HG03064 (cell line): ENCODE data around the gene CDH4.
"Not testable (repeated sequence)": the region's sequence is repeated elsewhere in the genome, so short reads cannot be mapped to it uniquely, and the experiment has no call there.

Experiments
- ATAC-seq: cut with Tn5 transposase; IDR thresholded peaks from one replicate; pipeline ENCODE4 v1.9.1; 2021; ENCODE audit warnings: low read depth; ENCODE audit not compliant: unreplicated experiment

Gene CDH4

DNA sequence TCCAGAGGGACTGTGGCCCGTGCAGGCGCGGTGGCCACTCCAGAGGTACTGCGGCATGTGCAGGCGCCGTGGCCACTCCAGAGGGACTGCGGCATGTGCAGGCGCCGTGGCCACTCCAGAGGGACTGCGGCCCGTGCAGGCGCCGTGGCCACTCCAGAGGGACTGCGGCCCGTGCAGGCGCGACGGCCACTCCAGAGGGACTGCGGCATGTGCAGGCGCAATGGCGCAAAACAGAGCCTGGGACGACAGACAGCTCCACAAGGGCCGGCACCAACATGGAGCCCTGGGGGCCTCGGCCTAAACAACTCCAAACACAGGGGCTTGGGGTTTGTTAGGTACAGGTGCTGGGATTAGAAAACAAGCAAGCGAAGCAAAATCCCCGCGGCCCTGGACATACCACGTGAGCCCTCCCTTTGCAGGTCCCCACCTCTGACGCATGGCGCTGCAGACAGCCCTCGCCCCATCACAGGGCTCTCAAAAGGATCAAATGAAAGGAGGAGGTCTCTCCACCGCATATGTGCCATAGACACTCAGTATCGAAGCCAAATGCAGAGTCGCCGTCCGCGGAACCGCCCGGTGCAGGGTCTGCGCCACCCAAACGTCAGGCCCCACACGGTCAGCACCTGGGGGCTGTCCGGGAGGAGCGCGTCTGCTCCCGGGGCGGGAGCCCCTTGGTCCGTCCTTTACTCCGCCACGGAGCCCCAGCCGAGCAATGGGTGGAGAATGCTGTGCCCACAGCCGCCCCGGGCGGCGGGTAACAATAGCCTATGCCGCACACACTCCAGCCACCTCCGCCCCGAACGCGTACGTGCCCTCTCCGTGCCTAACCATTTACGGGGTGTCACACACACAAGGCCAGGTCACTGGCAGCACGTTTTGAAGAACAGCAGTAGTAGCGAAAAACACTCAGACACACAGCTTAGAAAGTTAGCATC is 727.9 kb downstream of the CDH4 start:
- ATAC-seq, result no peak

DNA sequence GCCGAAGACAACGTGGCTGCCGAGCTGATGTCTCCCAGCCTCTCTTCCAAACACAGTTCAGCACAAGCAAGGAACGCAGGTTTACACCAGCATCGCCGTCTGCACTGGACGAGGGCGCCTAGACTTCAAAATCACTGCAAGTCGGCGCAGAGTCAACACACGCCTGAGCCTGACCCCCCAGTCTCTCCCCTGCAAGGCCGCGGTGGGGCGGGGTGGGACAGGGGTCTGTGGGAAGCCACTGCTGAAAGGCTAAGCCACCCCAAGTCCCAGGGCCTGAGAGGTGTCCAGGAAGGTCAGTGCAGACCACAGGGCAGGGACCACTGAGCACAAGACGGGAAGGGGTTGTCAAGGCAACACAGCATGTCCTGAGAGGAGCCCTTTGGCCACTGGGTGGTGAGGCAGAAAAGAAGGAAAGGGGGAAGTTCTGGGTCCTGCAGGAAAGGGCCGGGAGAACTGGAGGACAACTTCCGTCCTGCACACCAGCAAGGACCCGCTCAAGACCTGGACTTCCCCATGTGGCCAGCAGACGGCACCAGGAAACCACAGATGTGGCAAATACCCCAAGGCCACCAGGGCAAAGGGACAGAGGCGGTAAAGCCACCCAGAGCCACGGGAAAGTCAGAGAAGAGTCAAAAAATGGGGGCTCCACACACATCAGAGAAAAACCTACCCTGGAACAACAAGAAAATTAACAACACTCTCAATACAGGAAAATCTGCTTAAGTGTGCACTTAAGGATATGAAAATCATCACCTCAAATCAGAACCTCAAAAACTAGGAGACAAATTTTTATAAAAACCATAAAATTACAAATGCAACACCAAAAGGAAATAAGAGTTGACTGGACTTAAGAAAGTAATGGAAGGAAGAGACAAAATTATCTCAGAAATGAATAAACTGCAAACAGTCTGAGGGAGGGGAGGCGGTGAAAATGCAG is 728.9 kb downstream of the CDH4 start:
- no peak for ATAC-seq

DNA sequence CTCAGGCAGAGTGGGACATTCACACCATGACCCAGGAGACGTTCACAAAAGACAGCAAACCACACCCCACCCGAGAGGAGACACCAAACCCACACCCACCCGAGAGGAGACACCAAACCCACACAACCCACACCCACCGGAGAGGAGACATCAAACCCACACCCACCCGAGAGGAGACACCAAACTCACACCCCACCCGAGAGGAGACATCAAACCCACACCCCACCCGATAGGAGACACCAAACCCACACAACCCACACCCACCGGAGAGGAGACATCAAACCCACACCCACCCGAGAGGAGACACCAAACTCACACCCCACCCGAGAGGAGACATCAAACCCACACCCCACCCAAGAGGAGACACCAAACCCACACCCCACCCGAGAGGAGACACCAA is 729.6 kb downstream of the CDH4 start:
- ATAC-seq, result not testable (repeated sequence)

DNA sequence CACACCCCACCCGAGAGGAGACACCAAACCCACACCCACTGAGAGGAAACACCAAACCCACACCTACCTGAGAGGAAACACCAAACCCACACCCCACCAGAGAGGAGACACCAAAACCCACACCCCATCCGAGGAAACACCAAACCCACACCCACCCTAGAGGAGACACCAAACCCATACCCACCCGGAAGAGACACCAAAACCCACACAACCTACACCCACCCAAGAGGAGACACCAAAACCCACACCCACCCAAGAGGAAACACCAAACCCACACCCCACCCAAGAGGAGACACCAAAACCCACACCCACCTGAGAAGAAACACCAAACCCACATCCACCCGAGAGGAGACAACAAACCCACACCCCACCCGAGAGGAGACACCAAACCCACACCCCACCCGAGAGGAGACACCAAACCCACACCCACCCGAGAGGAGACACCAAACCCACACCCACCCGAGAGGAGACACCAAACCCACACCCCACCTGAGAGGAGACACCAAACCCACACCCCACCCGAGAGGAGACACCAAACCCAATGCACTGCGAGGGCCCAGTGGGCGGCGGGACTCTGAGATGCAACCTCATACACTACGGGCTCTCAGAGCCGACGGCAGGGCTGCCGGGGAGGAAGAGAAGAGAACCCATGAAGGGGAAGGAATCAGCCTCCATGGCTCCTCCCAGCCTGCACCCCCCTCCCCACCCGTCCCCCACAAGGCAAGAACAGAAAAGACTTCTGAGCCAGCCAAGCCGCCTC is 730.3 kb downstream of the CDH4 start:
- ATAC-seq, result no peak

DNA sequence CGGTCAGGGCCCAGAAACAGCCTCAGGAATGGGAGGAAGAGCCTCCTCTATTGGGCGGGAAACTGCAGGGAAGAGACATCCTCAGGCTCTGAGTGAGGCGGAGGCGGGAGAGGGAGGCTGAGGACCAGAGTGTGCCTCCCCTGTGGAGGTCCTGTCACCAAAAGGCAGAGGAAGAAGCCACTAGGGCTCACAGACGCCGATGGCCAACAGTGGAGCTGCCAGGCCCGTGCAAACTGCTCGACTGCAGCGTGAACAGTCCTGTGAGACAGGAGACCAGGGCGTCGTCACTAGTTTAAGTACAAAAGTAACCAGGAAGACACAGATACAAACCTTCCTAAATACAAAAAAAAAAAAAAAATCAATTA is 730.9 kb downstream of the CDH4 start:
- no peak for ATAC-seq

DNA sequence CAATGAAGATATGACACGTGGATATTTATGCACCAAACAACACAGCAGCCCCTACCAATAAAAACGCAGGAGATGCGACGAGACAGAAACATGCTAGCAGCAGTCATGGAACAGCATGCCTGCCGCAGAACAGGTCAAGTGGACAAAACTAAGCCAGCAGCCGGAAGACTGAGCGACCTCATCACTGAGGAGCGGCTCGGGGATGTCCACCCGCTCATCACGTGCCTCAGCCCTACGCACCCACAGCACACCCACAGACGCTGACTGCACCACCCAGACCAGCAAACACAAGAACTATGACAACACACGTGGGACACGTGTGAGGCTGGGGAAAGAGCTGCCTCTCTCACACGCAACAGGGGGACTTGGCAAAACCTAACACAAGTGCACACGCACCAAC is 731.9 kb downstream of the CDH4 start:
- no peak for ATAC-seq

DNA sequence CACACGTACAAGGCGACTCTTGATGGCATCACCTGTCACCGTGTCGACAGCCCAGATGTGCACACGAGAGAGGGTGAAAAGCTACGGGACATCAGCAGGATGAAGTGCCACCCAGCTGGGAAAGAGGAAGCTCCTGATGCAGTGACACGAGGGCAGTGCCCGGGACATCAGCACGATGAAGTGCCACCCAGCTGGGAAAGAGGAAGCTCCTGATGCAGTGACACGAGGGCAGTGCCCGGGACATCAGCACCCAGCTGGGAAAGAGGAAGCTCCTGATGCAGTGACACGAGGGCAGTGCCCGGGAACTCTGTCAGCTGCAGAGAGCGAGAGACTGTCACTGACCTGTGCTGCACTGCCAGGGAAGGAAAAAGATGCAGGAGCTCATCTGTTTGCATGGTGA is 732.4 kb downstream of the CDH4 start:
- ATAC-seq, result not testable (repeated sequence)

DNA sequence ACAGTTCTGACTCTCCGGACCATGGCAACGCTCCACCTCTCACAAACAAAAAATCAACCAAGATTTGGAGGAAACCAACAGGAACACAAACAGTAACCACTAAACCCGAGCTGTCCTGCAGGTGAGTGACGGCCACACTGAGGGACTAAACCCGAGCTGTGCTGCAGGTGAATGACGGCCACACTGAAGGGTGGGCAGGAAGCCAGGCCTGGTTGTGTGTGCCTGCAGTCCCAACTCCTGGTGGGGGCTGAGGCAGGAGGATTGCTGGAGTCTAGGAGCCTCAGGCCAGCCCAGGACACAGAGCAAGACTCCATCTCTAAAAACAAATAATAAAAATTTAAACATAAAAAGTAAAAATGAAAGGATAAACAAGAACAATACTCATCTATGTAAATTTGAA is 733.0 kb downstream of the CDH4 start:
- ATAC-seq, result no peak

DNA sequence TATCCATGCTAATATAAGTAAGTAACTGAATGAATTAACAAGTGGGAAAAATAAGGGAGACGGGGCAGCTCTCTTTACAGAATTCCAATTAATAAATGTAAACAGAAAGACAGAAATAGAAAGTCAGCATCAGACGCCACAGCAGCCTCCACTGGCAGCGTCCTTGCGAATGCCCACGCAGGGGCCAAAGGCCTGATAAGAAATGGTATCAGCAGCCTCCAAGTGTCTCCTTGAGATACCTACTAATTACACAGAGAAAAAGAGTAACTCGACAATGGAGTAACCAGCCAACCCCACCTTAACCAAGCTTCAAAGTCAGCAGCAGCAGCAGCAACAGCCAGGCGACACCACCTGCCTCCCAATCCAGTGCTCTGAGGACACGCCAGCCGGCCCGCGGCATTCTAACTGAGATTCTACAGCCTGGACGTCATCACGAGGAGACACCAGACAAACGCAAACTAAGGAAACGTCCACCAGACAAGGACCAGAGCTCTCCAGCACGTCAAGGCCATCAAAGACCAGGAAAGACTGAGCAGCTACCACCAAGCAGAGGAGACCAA is 734.8 kb downstream of the CDH4 start:
- ATAC-seq, result no peak

DNA sequence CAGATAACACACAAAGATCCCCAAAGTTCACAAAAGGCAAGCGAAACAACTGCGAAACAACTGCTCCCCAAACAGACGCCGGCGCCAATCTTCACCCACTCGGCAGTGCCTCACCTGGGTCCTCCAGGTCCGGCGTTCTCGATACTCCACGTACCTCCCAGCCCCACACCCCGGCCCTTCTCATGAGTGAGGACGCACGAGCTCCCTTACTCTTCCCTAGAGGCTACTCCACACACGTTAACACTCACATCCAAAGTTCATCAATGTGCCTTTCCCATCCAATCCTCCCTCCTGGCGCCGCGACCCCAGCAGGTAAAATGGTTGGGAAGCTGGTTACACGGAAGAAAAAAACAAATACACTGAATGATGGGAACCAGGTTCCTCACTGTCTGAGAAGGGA is 736.6 kb downstream of the CDH4 start:
- no peak for ATAC-seq

DNA sequence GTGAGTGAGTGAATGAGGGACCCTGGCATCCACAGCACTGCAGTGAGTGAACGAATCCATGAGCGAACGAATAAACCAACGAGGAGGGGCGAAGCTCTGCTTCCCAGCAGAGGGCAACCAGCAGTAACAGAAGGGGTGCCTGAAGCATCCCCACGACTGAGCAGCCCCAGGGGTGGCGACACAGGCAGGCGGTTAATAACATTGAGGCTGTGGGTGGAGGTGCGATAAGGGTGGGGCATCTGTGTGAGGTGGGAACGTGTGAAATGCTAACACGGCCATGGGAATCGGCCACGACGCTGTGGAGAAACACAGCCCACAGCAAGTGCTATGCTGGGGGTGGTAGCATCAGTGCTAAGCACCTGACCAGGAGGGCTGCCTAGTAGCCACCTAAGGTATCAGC is 737.7 kb downstream of the CDH4 start:
- no peak for ATAC-seq
